Effector memory CD4-positive, alpha-beta T cell (primary cell): Measurements from ENCODE around the gene NSD1.
"Not testable (repeated sequence)": the region's sequence is repeated elsewhere in the genome, so short reads cannot be mapped to it uniquely, and the experiment has no call there.

Experiments
- DNase-seq, 3 donors: peaks; one replicate each; pipeline ENCODE4 v3.0.0-alpha.2; 2020
- H3K27ac ChIP-seq: 2 replicates; pipeline ENCODE4 v1.7.0; 2013; ENCODE audit warnings: mild to moderate bottlenecking, low read length, moderate library complexity; ENCODE audit not compliant: insufficient read depth, poor library complexity, severe bottlenecking
- H3K27me3 ChIP-seq: replicated peaks from 2 replicates; pipeline ENCODE4 v1.7.0; 2013; ENCODE audit warnings: mild to moderate bottlenecking, low read length; ENCODE audit not compliant: insufficient read depth, control insufficient read depth, poor library complexity, severe bottlenecking
- H3K36me3 ChIP-seq: 2 replicates; pipeline ENCODE4 v1.7.0; 2013; ENCODE audit warnings: mild to moderate bottlenecking, low read length, moderate library complexity; ENCODE audit not compliant: control insufficient read depth, insufficient read depth
- H3K4me1 ChIP-seq: 2 replicates; pipeline ENCODE4 v1.7.0; 2013; ENCODE audit warnings: low read length, mild to moderate bottlenecking; ENCODE audit not compliant: control insufficient read depth, insufficient read depth, poor library complexity, severe bottlenecking
- H3K4me3 ChIP-seq: 2 replicates; pipeline ENCODE4 v1.7.0; 2013; ENCODE audit warnings: low read length, low read depth, mild to moderate bottlenecking; ENCODE audit not compliant: insufficient read depth, poor library complexity, severe bottlenecking
- H3K9me3 ChIP-seq: 2 replicates; pipeline ENCODE4 v1.7.0; 2013; ENCODE audit warnings: mild to moderate bottlenecking, low read length, moderate library complexity; ENCODE audit not compliant: control insufficient read depth

The NSD1 gene

DNA sequence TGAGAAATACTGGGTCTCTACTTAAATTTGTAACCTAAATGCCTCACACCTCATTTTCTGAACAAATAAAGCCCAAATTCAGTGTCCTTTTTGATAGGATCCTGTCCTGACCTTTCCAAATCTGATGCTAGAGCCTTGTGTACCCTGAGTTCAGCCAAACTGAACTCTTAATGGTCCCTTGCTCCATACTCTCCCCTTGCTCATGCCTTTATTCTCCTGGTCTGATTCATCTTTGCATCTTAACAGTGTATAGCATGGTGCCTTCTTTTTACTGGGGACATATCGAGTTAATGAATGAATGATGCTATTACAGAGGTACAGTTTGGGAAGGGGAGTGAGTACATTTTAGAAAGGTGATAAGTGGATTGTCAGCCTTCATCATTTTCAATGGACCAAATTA is 9.2 kb downstream of the NSD1 start:
- Histone ChIP-seq H3K4me1 (peaks cover 11% of the 10 kb centered on the region), H3K4me3 (no peak overlapping the region), H3K9me3 (no peaks in the 10 kb centered on the region), H3K27me3 (no peaks in the 10 kb centered on the region), H3K36me3 (peaks cover 11% of the 10 kb centered on the region), H3K27ac (no peak overlapping the region)
- DNase-seq = no peak

DNA sequence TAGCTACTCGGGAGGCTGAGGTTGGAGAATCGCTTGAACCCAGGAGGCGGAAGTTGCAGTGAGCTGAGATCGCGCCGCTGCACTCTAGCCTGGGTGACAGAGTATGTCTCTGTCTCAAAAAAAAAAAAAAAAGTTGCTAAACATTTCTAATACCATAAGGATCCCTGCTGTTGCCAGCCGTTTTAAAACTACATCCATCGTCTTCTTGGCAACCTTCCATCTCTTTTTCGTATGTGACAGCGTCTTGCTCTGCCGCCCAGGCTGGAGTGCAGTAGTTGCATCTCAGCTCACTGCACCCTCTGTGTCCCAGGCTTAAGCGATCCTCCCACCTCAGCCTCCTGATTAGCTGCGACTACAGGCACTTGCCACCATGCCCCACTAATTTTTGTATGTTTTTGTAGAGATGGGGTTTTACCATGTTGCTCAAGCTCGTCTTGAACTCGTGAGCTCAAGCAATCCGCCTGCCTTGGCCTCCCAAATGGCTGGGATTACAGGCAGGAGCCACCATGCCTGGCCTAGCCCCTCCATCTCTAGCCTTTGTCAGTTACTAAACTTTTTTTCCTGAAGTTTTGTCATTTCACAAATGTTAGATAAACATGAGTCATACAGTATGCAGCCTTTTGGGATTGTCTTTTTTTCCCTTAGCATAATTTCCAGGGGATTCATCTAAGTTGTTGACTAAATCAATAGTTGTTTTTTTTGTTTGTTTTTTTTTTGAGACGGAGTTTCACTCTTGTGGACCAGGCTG is 13.5 kb downstream of the NSD1 start:
- no peaks in the 10 kb centered on the region for H3K27me3 ChIP-seq
- H3K9me3 ChIP-seq = no peaks in the 10 kb centered on the region
- no peak overlapping the region for H3K4me3 ChIP-seq
- peaks cover 23% of the 10 kb centered on the region for H3K36me3 ChIP-seq
- no peak for DNase-seq
- no peaks in the 10 kb centered on the region for H3K4me1 ChIP-seq
- no peak overlapping the region for H3K27ac ChIP-seq

DNA sequence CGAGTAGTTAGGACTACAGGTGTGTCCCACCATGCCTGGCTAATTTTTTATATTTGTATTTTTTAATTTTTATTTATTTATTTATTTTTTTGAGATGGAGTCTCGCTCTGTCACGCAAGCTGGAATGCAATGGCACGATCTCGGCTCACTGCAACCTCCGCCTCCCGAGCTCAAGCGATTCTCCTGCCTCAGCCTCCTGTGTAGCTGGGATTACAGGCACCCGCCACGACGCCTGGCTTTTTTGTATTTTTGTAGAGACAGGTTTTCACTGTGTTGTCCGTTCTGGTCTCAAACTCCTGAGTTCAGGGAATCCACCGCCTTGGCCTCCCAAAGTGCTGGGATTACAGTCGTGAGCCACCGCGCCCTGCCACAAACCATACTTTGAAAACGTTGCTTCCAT is 16.5 kb downstream of the NSD1 start:
- not testable (repeated sequence) for DNase-seq, H3K27me3 ChIP-seq, H3K4me3 ChIP-seq, H3K4me1 ChIP-seq, H3K9me3 ChIP-seq, H3K27ac ChIP-seq
- peaks cover 16% of the 10 kb centered on the region for H3K36me3 ChIP-seq

DNA sequence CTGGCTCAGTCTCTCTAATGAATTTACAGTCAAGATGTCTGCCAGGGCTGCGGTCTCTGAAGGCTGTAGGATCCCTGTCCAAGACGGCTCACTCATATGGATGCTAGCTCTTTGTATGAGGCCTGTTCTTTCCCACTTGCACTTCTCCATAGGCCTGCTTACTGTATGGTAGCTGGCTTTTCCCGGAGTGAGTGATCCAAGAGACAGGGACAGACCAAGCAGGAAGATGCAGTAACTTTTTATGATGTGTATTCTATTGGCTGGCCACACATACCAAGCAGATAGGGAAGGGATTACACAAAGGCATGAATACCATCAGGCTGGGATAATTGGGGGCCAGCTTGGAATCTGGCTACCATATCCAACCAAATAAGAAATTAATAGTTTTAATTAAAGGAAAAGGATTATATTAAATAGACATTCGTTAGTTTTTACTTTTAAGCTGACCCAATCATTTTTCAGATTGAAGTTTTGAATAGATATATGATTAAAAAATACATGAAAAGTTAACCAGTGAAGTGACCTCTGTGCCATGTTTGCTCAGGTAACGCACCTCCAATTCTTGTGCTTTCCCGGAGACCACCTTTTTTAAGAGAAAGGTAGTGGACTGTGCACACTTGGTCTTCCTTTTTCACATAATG is 20.6 kb downstream of the NSD1 start:
- no peak for DNase-seq
- H3K4me1 ChIP-seq = no peaks in the 10 kb centered on the region
- no peaks in the 10 kb centered on the region for H3K9me3 ChIP-seq
- H3K36me3 ChIP-seq = peaks cover 12% of the 10 kb centered on the region
- no peaks in the 10 kb centered on the region for H3K27me3 ChIP-seq
- H3K4me3 ChIP-seq = no peak overlapping the region
- H3K27ac ChIP-seq = no peak overlapping the region

DNA sequence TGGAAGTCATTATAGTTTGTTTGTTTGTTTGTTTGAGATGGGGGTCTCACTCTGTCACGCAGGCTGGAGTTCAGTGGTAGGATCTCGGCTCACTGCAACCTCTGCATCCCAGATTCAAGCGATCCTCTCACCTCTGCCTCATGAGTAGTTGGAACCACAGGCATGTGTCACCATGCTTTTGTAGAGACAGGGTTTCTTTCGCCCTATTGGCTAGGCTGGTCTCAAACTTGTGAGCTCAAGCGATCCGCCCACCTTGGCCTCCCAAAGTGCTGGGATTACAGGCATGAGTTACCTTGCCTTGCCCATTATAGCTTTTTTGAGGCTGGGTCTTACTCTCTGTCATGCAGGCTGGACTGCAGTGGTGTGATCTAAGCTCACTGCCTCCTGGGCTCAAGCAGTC is 28.8 kb downstream of the NSD1 start:
- no peaks in the 10 kb centered on the region for H3K27me3 ChIP-seq
- no peak overlapping the region for H3K27ac ChIP-seq
- no peak for DNase-seq
- H3K36me3 ChIP-seq = no peaks in the 10 kb centered on the region
- H3K4me3 ChIP-seq = no peak overlapping the region
- no peaks in the 10 kb centered on the region for H3K9me3 ChIP-seq
- no peaks in the 10 kb centered on the region for H3K4me1 ChIP-seq

DNA sequence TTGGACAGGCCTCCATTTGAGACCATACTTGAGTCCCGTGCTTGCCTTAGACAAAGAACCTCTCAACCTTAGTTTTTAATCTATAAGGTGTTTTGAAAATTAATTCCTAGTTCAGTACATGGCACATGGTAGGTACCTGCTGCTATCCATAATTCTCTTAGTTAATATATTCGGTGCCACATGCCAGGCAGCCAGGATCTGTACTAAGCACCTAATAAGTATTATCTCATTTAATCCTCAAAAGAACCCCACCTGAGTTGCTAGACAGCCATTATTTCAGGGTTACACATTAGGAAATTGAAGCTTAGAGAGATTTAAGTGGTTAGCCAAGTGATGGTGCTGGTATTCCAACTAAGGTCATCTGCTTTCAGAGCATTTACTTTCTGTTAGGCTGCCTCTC is 29.9 kb downstream of the NSD1 start:
- H3K9me3 ChIP-seq = no peaks in the 10 kb centered on the region
- no peaks in the 10 kb centered on the region for H3K27me3 ChIP-seq
- no peaks in the 10 kb centered on the region for H3K36me3 ChIP-seq
- DNase-seq = no peak
- H3K27ac ChIP-seq = no peak overlapping the region
- H3K4me1 ChIP-seq = no peaks in the 10 kb centered on the region
- H3K4me3 ChIP-seq = no peak overlapping the region

DNA sequence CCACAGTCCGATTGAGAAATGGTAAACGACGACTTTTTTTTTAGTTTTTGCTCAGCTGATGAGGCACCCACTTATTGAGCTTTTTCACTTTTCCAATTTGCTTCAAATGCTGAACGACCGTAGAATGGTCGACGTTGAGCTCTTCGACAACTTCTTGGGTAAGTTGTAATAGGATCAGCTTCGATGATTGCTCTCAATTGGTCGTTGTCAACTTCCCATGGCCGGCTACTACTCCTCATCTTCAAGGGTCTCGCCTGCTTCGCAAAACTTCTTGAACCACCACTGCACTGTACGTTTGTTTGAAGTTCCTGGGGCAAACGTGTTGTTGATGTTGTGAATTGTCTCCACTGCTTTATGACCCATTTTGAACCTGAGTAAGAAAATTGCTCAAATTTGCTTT is 35.7 kb downstream of the NSD1 start:
- no peaks in the 10 kb centered on the region for H3K9me3 ChIP-seq
- no peak overlapping the region for H3K4me3 ChIP-seq
- H3K27me3 ChIP-seq = no peaks in the 10 kb centered on the region
- H3K36me3 ChIP-seq = no peaks in the 10 kb centered on the region
- no peak for DNase-seq
- H3K27ac ChIP-seq = no peak overlapping the region
- no peaks in the 10 kb centered on the region for H3K4me1 ChIP-seq

DNA sequence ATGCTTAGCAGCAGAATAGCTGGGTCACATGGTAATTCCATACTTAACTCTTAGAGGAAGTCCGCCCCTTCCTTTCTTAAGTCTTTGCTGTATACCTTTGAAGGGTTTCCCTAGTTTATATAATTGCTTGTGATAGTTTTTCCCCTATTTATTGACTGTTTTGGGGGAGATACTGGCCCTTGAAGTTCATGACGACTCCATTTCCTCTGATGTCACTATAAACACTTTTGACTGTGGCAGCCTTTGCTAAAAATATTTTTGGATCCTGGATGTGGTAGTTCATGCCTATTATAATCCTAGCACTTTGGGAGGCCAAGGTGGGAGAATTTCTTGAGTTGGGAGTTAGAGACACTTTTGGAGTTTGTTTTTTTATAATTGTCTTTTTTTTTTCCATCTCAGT is 38.4 kb downstream of the NSD1 start:
- no peaks in the 10 kb centered on the region for H3K27me3 ChIP-seq
- H3K36me3 ChIP-seq = no peaks in the 10 kb centered on the region
- no peak for DNase-seq
- no peaks in the 10 kb centered on the region for H3K9me3 ChIP-seq
- peaks cover 4% of the 10 kb centered on the region for H3K4me1 ChIP-seq
- H3K27ac ChIP-seq = no peak overlapping the region
- H3K4me3 ChIP-seq = no peak overlapping the region

DNA sequence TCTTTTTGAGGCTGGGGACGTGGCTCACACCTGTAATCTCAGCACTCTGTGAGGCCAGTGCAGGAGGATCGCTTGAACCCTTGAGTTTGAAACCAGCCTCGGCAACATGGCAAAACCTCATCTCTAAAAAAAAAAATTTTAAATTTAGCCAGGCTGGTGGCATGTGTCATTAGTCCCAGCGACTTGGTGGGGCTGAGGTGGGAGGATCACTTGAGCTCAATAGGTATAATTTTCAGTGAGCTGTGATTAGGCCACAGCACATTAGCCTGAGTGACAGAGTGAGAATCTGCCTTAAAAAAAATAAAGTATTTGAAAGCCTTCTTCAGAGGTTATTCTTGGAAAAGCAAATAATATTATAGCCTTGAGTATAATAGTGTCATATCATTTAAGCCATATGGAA is 41.8 kb downstream of the NSD1 start:
- H3K4me1 ChIP-seq = peaks cover 4% of the 10 kb centered on the region
- no peak for DNase-seq
- no peak overlapping the region for H3K27ac ChIP-seq
- H3K27me3 ChIP-seq = no peaks in the 10 kb centered on the region
- no peaks in the 10 kb centered on the region for H3K36me3 ChIP-seq
- H3K4me3 ChIP-seq = no peak overlapping the region
- no peaks in the 10 kb centered on the region for H3K9me3 ChIP-seq

DNA sequence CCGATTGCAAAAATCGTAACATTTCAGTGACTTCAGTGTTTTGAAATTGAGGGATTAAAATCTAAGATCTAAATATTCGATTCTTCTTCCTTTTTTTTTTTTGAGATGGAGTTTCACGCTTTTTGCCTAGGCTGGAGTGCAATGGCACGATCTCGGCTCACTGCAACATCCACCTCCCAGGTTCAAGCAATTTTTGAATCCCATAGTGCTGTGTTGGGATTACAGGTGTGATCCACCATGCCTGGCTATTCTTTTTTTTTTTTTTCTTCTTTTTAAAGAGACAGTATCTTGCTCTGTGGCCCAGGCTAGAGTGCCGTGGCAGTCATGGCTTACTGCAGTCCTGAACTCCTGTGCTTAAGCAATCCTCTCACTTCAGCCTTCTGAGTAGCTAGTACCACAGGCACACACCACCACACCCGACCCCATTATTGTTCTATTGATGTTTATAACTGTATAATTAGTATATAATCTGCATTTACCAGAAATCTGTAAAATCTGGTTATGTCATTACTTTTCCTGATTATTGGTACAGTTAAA is 42.7 kb downstream of the NSD1 start:
- Histone ChIP-seq H3K4me1 (peaks cover 4% of the 10 kb centered on the region), H3K27me3 (no peaks in the 10 kb centered on the region), H3K27ac (no peak overlapping the region), H3K9me3 (no peaks in the 10 kb centered on the region), H3K36me3 (no peaks in the 10 kb centered on the region), H3K4me3 (no peak overlapping the region)
- no peak for DNase-seq
